NB4 (cell line): ENCODE measurements around the gene SULT4A1.

Experiments
- MAX ChIP-seq: IDR thresholded peaks from 2 replicates; pipeline ENCODE4 v1.6.1; 2011; ENCODE audit warnings: low read depth, low read length
- POLR2A ChIP-seq: IDR thresholded peaks from 2 replicates; pipeline ENCODE4 v1.6.1; 2011; ENCODE audit warnings: mild to moderate bottlenecking; ENCODE audit not compliant: insufficient read length; ENCODE audit errors: extremely low read depth
- TF ChIP-seq, protein P1 (sequence below): IDR thresholded peaks from one replicate; pipeline ENCODE4 v1.5.1; 2012; ENCODE audit warnings: low read depth, low read length

DNA sequence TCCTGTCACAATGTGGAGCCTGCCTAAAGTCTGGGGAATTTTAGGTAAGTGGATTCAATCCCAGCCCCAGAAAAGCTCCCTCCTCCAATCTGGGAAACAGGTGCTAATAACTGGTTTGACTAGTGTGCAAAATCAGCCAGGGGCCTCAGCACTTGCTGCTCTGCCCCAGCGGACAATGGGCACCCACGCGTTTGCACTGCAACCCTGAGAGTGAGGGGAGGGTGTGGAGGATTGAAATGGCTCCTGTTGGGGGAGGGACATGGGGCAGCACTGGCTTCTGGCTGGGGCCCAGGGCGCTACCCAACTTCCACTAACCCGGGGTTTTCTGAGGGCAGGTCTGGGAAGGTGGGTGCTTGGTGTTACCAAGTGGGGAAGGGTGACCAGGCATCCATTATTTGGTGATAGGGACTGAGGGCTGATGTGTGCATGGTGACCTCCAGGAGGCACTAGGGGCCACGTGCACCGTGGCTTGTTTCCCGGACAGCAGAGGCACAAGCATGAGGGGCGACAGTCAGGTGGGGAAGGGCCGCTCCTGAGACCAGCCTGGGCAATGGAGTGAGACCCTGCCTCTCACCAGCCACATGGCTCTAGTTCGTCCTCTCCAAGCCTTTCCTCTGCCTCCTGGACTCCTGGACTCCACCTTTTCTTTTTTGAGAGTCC lies 33.8 kb upstream of the SULT4A1 start:
- TF ChIP-seq, protein P1, sequence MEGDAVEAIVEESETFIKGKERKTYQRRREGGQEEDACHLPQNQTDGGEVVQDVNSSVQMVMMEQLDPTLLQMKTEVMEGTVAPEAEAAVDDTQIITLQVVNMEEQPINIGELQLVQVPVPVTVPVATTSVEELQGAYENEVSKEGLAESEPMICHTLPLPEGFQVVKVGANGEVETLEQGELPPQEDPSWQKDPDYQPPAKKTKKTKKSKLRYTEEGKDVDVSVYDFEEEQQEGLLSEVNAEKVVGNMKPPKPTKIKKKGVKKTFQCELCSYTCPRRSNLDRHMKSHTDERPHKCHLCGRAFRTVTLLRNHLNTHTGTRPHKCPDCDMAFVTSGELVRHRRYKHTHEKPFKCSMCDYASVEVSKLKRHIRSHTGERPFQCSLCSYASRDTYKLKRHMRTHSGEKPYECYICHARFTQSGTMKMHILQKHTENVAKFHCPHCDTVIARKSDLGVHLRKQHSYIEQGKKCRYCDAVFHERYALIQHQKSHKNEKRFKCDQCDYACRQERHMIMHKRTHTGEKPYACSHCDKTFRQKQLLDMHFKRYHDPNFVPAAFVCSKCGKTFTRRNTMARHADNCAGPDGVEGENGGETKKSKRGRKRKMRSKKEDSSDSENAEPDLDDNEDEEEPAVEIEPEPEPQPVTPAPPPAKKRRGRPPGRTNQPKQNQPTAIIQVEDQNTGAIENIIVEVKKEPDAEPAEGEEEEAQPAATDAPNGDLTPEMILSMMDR, result peak; percentile 14
- TF ChIP-seq POLR2A (no peak), MAX (0 out of 2 replicates have a peak, but pooled peaks have one; percentile 16)
